Left renal pelvis (tissue), 4 donors: Measurements from ENCODE around the gene SLMAP. TPM values are rescaled to one million over a fixed set of nuclear protein-coding genes. Genes with fewer than 3 reads are reported as not detected.

ENCODE experiments used
- DNase-seq, 4 donors: peaks; one replicate each; pipeline ENCODE4 v3.0.0-alpha.2; 2013; ENCODE audit warnings: low read depth in 4 of 4, low spot score in 3 of 4
- polyA plus RNA-seq, 4 donors: library from polyadenylated mRNA; unstranded; fragments of 120-200 nt; gene quantifications; one replicate each; pipeline ENCODE4 v1.2.1, GENCODE V29; 2013; ENCODE audit not compliant: insufficient read length in 4 of 4

SLMAP gene, protein sequence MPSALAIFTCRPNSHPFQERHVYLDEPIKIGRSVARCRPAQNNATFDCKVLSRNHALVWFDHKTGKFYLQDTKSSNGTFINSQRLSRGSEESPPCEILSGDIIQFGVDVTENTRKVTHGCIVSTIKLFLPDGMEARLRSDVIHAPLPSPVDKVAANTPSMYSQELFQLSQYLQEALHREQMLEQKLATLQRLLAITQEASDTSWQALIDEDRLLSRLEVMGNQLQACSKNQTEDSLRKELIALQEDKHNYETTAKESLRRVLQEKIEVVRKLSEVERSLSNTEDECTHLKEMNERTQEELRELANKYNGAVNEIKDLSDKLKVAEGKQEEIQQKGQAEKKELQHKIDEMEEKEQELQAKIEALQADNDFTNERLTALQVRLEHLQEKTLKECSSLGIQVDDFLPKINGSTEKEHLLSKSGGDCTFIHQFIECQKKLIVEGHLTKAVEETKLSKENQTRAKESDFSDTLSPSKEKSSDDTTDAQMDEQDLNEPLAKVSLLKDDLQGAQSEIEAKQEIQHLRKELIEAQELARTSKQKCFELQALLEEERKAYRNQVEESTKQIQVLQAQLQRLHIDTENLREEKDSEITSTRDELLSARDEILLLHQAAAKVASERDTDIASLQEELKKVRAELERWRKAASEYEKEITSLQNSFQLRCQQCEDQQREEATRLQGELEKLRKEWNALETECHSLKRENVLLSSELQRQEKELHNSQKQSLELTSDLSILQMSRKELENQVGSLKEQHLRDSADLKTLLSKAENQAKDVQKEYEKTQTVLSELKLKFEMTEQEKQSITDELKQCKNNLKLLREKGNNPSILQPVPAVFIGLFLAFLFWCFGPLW
- polyA plus RNA-seq = 10 to 100 TPM; 37.0 to 51.2 (median 48.7) TPM

DNA sequence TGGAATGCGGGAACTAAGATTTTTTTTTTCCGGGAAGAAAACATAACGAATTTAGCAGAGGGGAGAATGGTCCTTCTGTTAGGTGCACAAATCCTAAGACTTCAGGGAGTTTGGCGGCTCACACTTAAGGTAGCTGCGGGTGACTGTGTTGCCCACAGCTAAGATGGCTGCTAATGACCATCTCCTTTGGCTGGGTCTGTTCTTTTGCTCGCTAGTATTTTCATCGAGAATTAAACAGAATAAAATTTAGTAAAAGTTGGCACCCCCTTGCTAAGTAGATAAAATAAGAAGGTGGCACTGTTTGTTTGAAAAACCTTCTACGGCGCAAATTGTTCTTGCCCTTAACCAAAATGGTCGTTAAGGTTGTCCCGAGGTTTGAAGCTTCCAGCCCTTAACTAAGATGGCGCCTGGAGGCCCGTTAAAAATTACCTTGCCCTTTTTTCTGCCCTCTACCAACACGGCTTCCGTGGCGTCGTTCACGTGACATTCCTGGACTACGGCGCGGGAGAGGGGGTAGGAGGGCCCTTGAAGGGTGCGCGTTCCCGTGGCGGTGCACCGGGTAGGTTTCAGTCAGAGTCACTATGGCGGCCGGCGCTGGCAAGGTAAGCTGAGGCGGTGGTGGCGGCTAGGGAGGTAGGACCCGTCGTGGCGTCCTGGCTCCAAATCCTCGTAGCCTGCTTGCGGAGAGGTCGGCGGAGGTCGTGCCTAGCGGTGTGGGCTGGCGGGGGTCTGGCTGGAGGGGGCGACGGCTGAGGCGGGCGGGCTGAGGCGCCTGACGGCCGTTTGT, at the start of gene SLMAP:
Gene SLMAP (plus strand): TSS at position 569 of the 787 bp plus-strand sequence. CDS start 1,343 bp downstream, outside the sequence.
- peak; percentile 90 to 97 (median 94) for DNase-seq

DNA sequence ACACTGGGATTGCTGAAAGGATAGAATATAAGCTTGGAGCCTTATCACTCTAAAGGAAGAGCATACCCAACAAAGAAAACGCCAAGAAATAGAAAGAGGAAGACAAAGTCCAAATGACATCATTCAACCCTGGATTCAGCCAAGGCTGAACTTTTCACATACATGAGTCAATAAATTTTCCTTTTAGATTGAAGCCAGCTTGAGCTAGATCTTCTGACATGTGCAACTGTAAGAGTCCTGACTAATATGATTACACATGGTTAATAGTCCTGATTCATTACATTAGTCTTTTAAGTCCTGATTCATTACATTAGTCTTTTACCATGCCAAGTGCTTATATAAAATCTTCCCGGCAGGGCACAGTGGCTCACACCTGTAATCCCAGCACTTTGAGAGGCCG, 49.6 kb upstream of the SLMAP start:
- DNase-seq = no peak

DNA sequence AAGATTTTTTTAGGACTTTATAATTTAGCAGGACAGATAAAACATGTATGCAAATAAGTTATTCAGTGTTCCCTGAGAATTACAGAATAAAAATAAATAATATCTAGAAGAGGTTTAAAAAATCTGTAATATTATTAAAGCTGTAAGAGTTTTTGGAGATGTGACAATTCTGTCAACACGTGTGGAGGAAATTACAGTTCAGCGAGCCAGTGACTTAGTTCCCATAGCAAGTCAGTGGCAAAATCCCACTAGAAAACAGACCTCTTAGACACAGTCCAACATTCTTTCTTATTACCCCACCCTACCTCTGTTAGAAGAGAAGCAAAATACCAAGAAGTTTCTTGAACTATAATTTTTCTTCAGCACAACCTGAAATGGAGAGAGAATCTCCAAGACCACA, 47.1 kb upstream of the SLMAP start:
- DNase-seq = no peak

DNA sequence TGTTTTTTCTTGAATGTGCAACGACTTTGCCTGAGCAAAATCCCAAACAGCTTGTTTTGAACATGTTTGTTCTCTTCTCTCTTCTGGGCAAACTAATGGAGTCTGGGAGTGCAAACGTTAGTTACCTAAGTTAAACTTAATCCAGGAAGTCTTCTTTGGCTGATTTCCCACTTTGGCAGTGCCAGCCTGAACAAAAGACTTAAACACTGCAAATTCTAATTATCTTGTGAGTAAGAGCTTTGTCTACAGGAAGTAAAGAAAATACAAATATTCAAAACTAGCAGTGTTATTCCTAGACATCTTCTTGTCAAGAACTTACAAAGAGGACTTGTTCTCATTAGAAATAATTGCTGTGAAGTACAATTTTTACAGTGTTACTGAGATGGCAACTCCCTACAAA, 46.5 kb upstream of the SLMAP start:
- no peak for DNase-seq

DNA sequence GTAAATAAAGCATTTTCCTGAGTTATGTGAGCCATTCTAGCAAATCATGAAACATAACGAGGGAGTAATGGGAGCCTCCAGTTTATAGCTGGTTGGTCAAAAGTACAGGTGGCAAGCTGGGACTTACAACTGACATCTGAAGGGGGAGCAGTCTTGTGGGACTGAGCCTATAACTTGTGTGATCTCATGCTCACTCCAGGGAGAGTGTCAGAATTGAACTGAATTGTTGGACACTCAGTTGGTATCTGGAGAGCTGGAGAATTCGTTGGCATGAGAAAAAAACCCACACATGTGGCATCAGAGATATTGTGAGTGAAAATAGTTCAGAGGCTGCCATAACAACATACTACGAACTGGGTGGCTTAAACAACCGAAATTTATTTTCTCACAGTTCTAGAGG, 40.4 kb upstream of the SLMAP start:
- DNase-seq = no peak

DNA sequence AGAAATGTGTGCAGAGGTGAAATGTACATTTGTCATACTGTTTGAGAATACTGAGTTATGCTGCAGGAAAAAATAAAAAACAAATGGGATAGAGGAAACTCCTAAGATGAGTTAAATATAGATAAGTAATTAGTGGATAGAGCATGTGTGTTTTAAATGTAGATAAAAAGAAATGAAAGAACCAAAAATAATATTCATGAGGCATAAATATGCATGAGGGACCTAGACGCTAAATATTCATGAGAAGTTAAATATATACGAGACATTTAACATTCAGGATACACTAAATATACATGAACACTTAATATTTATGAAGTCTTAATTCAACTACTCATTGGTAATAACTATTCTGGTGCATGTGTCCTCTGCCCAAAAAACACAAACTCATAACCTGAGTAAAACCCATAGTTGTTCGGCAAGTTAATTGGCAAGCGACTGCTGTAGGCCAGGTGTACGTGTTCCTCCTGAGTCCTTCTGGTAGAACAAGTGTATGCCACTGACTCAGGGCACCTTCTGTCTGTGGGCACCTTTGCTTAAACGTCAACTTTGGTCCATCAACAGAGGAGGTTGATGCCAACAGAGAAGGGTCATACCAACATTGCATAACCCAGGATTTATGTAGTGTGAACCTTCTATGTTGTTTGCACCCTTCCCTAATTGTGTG, 38.8 kb upstream of the SLMAP start:
- DNase-seq = no peak

DNA sequence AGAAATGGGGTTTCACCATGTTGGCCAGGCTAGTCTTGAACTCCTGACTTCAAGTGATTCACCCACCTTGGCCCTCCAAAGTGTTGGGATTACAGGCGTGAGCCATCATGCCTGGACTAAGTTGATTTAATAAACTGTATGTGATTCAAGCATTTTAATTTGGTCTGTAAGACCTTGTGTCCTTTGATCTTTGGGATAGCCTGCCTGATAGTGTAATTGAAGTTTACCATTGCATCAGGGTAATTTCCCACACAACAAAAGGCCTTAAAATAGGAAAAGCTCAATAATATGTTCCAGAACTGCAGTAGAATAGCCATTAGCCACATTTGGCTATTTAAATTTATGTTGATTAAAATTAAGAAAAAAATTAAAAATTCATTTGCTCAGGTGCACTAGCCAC, 38.0 kb upstream of the SLMAP start:
- no peak for DNase-seq

DNA sequence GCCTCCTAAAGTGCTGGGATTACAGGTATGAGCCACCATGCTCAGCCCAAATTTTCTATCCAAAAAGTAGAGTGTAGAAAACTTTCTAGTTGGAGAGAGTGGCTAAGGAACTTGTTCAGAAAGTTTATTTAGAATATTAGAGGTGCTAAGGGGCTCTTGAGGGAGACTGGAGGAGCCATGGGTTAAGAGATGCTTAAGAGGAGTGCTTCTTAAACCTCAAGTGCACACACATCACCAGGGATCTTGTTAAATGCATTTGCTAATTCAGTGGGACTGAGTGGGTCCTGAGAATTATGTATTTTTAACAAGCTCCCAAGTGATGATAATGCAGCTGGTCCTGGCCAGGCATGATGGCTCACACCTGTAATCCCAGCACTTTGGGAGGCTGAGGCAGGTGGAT, 29.7 kb upstream of the SLMAP start:
- no peak for DNase-seq

DNA sequence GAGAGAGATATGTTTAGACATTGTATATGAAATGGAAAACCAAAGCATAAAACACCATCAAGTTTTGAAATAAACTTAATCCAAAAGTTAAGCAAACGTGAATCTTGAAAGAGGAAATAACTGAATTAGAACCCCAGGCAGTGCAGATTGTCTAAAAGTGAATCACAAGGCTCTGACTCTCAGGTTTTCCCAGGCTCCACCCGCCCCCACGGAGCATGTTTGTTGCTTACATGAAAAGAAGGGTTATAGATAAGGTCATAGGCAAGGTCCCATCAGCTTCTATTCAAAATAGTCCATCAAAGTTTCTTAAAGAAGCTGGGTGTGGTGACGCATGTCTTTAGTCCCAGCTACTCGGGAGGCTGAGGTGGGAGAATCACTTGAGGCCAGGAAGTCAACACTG, 29.0 kb upstream of the SLMAP start:
- DNase-seq = no peak

DNA sequence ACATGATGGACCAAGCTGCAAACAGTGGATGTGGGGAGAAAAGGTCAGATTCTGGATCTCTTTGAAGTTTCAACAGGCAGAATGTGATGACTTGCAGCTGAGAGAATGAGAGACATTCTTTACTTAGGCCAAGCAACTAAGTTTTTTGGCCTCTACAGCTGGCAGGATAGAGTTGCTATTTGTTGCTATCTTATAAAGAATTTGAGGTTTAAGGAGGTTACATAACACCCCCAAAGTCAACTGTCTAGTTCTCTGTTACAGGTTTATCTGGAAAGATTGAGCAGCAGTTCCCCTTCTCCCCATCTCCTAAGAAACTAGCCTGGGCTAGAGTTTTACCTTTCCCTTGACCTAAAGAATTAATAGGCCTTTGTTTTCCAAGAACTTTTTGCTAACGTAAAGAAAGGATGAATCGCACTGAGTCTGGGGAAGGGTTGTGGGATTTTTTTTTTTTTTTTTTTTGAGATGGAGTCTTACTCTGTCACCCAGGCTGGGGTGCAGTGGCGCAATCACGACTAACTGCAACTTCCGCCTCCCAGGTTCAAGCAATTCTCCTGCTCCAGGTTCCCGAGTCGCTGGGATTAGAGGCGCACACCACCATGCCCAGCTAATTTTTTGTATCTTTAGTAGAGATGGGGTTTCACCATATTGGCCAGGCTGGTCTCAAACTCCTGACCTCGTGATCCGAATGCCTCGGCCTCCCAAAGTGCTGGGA, 26.6 kb upstream of the SLMAP start:
- no peak for DNase-seq

DNA sequence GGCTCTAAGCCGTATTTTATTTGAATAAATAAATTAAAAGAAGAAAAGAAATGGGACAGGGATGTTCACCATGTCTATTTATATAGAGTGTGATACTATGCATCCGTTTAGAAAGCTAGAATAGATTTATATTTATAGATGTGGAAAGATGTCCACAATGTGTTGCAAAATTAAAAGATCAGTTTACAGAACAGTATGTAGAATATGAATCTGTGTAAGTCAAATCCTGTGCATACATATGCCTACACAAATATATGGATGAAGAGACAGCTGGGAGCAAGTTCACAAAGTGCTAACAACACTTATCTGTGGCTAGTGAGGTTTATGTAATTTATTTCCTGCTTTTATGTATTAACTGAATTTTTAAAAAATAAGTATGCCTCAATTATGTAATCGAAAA, 25.4 kb upstream of the SLMAP start:
- DNase-seq = no peak

DNA sequence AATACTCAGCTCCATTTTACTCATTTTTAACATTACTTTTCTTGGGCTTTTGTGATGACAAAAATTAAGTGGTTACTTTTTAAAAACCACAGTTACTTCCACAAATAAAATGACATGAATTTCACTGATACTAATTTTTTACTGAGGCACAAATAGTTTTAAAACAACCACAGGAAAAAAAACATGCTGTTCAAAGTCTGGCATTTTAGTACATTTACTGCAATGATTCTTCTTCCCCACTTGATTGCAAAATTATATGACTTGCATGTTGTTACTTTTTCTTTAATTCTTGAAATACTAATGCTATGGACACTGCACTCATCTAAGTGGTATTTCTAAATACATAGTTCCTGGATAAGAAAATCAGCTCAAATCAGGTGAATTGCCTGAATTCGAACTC, 24.8 kb upstream of the SLMAP start:
- DNase-seq = no peak

DNA sequence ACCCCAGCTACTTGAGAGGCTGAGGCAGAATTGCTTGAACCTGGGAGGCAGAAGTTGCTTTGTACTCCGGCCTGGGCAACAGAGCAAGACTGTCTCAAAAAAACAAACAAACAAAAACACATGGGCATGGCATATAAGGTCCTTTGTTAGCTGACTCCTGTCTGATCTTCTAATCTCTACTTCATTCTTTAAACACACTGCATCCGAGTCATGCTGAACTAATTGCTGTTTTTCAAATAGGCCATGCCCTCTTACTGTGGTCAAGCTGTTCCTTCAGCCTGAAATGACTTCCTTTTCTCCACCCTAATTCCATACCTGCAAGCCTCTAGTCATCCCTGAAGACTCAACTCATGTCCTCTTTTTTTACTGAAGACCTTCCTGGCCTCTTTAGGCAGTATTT, 22.3 kb upstream of the SLMAP start:
- DNase-seq = no peak

DNA sequence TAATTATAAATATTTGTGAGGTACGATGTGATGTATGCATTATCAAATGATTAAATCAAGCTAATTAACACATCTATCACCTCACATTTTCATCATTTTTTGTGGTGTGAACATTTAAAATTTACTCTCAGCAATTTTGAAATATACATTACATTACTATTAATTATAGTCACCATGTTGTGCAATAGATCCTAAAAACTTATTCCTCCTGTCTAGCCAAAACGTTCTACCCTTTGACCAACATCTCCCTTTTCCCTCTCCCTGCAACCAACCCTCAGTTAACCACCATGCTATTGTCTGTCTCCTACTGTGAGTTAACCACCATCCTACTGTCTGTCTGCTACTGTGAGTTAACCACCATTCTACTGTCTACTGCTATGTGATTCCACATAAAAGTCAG, 20.7 kb upstream of the SLMAP start:
- DNase-seq = no peak

DNA sequence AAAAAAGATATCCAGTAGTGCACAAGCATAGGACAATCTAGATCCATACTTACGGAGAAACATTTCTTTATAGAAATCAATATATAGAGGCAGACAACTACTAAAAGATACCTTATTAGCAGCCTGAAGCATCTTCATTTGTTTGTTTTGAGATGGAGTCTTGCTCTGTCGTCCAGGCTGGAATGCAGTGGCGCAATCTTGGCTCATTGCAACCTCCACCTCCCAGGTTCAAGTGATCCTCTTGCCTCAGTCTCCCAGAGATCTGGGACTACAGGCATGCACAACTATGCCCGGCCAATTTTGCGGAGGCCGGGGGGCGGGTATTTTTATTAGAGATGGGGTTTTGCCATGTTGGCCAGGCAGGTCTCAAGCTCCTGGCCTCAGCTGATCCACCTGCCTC, 18.3 kb upstream of the SLMAP start:
- DNase-seq = no peak

DNA sequence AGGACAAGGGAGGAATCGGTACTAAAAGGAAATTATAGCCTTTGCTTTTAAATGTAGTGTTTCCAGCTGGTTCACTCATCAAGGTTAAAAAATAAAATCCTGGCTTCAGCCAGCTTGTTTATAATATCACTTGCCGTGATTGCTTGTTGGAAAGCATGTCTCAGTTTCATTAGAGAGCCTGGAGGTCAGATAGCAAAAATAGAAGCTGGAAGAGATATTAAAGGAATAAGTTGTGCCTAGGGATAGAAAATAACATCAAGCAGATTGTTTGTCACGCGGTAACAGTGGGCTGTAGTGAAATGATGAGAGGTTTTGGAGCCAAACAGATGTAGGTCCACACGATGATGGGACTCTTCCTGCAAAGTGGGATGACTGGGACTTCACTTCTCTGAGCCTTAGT, 17.7 kb upstream of the SLMAP start:
- no peak for DNase-seq

DNA sequence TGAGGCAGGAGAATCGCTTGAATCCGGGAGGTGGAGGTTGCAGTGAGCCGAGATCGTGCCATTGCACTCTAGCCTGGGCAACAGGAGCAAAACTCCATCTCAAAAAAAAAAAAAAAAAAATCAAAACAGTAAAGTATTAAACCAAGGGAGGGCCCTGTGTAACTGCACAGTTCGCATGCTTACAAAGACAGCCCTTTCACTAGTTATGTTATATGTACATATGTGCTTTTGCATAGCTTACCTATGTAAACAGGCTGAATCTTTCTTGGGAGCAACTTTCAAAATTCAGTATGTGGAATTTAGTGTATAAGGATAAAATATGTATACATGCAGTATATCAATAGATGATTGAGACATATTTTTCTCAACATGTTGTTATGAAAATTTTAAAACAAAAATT, 16.1 kb upstream of the SLMAP start:
- DNase-seq = no peak

DNA sequence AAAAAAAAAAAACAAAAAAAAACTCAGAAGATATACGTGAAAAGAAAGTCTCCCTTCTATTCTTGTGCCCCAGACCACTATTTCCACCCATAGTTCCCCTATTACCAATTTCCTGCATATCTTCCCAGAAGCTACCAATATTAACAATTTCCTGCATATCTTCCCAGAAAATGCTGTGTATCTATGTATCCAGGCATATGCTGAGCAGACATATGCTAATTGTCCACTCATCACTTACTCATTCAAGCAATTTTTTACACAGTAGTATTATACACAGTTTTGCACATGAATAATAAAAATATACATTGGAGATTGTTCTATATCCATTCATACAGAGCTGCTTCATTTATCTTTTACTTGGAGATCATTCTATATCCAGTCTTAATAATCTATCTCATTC, 12.6 kb upstream of the SLMAP start:
- no peak for DNase-seq

DNA sequence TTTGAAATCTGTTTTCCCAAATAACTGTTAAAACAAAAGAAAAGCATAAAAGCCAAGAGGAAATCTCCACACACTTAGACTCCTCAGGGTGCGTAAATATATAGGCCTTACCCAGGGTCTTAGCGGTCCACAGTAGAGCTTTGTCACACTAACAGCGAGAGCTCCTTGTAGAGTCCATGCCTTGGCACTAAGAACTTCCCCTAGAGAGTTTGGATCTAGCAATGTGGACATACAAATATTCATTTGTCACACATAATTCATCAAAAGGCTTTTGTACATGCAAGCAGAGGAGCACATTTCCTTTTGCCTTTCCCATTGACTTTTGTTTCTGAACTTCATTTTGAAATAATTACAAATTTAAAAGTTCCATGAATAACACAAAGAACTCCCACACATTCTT, 11.0 kb upstream of the SLMAP start:
- DNase-seq = no peak
